Retinal pigment epithelial cell (primary cell): ENCODE results near the gene PHYKPL.
A peak's percentile ranks its signal among the peaks of the same experiment; 100 is the strongest.

ENCODE experiments used
- DNase-seq: peaks from one replicate; pipeline ENCODE4 v3.0.0-alpha.2; 2010; ENCODE audit warnings: low read depth
- H3K4me3 ChIP-seq: 2 replicates; pipeline ENCODE4 v1.5.1; 2011; ENCODE audit warnings: mild to moderate bottlenecking, low read length, control low read depth, moderate library complexity
- CTCF ChIP-seq: conservative IDR thresholded peaks from 2 replicates; pipeline ENCODE4 v1.5.1; 2011; ENCODE audit warnings: low read depth, low read length, control low read depth, inconsistent platforms

Gene PHYKPL

GRCh38 chr5:178187014-178187413 is 45.6 kb downstream of the PHYKPL start, which contains the start of gene GMCL2:
Gene GMCL2, minus strand, starts transcription at chr5:178187371. Its CDS starts 72 bp downstream, at chr5:178187299.
- TF ChIP-seq CTCF, result no peak
- DNase-seq, result no peak
- H3K4me3 ChIP-seq, result peak within 1 kb of the TSS; percentile 29

- H3K4me3 ChIP-seq, result no peak overlapping the region
- no peak for DNase-seq
- TF ChIP-seq CTCF, result no peak
Measured at GRCh38 chr5:178186427-178186826, 46.2 kb downstream of the PHYKPL start.

GRCh38 chr5:178182158-178182876 is 50.3 kb downstream of the PHYKPL start:
- no peak for TF ChIP-seq CTCF
- no peak overlapping the region for H3K4me3 ChIP-seq
- no peak for DNase-seq

- no peak for TF ChIP-seq CTCF
- no peak for DNase-seq
- no peak overlapping the region for H3K4me3 ChIP-seq
Measured at GRCh38 chr5:178180141-178180863, 52.3 kb downstream of the PHYKPL start.

GRCh38 chr5:178177569-178177968 is 55.0 kb downstream of the PHYKPL start:
- no peak for TF ChIP-seq CTCF
- no peak for DNase-seq
- no peak overlapping the region for H3K4me3 ChIP-seq

- no peak overlapping the region for H3K4me3 ChIP-seq
- no peak for TF ChIP-seq CTCF
- no peak for DNase-seq
Measured at GRCh38 chr5:178176791-178177190, 55.8 kb downstream of the PHYKPL start.

GRCh38 chr5:178174456-178174855 is 58.1 kb downstream of the PHYKPL start:
- H3K4me3 ChIP-seq, result no peak overlapping the region
- TF ChIP-seq CTCF, result no peak
- DNase-seq, result no peak
